NCI-H187 treated with DMSO at 0.1 percent for 48 hours (cell line): ENCODE measurements around the gene CDT1.

Experiments
- DNase-seq: peaks from one replicate; lab custom pipeline; 2025; lab: John Stamatoyannopoulos, UW

CDT1 gene

GRCh38 chr16:88804552-88805339 is 1.2 kb downstream of the CDT1 start:
- no peak for DNase-seq

- DNase-seq, result no peak
These were observed 1.7 kb downstream of the CDT1 start for GRCh38 chr16:88805340-88805715.

GRCh38 chr16:88805887-88806393 is 2.4 kb downstream of the CDT1 start:
- no peak for DNase-seq

GRCh38 chr16:88806491-88807111 is 3.0 kb downstream of the CDT1 start:
- no peak for DNase-seq

GRCh38 chr16:88807142-88807625 is 3.6 kb downstream of the CDT1 start:
- DNase-seq, result no peak

GRCh38 chr16:88807626-88808453 is 4.3 kb downstream of the CDT1 start:
- no peak for DNase-seq

GRCh38 chr16:88809068-88809675 is 5.6 kb downstream of the CDT1 start:
- no peak for DNase-seq

GRCh38 chr16:88809676-88810165 is 6.1 kb downstream of the CDT1 start:
- DNase-seq, result no peak

GRCh38 chr16:88810166-88810911 is 6.8 kb downstream of the CDT1 start:
- DNase-seq, result no peak

- DNase-seq, result no peak
These were observed 7.6 kb downstream of the CDT1 start for GRCh38 chr16:88810912-88811768.

- DNase-seq, result peak; percentile 7
These were observed 8.4 kb downstream of the CDT1 start, which contains the start of gene APRT for GRCh38 chr16:88811769-88812512. TSS of gene APRT (minus strand) at chr16:88811928. CDS start at chr16:88811899, 29 bp downstream.

GRCh38 chr16:88812513-88813268 is 9.1 kb downstream of the CDT1 start:
- no peak for DNase-seq

GRCh38 chr16:88813269-88814143 is 9.9 kb downstream of the CDT1 start:
- DNase-seq, result no peak

GRCh38 chr16:88814144-88814502 is 10.5 kb downstream of the CDT1 start:
- DNase-seq, result no peak

GRCh38 chr16:88815227-88815626 is 11.6 kb downstream of the CDT1 start:
- no peak for DNase-seq

- DNase-seq, result peak; percentile 2
These were observed 12.5 kb downstream of the CDT1 start for GRCh38 chr16:88815901-88816589.
